ENCODE results near the gene MYL5.

GRCh38 chr4:704198-704891 is 30.0 kb downstream of the MYL5 start:
- TF ChIP-seq CTCF (IDR thresholded peaks at IDR 0.05; ENCODE audit: low read length), result no peak
- no peak for TF ChIP-seq EZH2 (IDR thresholded peaks at IDR 0.05; ENCODE audit: borderline replicate concordance, low read length)
